Erythroblast (primary cell): ENCODE data around the gene CEBPA.

ENCODE experiments used
- GATA1 ChIP-seq: IDR thresholded peaks from 2 replicates; pipeline ENCODE4 v1.6.1; 2011; ENCODE audit warnings: low read depth, mild to moderate bottlenecking, control low read depth, low read length, moderate library complexity
- POLR2A ChIP-seq: IDR thresholded peaks from 2 replicates; pipeline ENCODE4 v1.6.1; 2011; ENCODE audit warnings: mild to moderate bottlenecking, low read length

GRCh38 chr19:33299051-33299688 lies 3.2 kb downstream of the CEBPA start:
- TF ChIP-seq POLR2A (no peak), GATA1 (no peak)
